GM20000 (cell line): ENCODE measurements around the gene SPTLC3.

Experiments used
- DNase-seq: peaks from one replicate; pipeline ENCODE4 v3.0.0; 2012; ENCODE audit warnings: low spot score
- TF ChIP-seq, protein P1 (sequence below): IDR thresholded peaks from 2 replicates; pipeline ENCODE4 v1.5.1; 2012; ENCODE audit warnings: mild to moderate bottlenecking, control low read depth; ENCODE audit errors: extremely low read depth, missing control alignments

Gene SPTLC3

DNA sequence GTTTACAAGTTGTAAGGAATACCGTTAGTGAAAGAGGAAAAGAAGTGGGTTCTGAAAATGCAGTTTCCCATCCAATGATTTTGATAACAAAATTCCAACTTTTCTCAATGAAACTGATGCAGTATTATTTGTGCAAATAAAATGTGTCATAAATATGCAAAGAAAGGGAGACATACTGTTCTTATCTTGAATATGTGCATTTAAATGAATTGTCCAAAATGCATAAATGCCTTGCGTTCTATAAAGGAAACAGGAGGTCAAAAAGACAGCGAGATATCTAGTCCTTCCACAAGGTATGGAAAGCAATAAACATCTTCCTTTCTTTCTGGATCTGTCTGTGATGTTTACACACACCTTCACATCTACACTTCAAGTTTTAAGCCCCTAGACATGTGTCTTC, 157.7 kb downstream of the SPTLC3 start:
- TF ChIP-seq, protein P1, sequence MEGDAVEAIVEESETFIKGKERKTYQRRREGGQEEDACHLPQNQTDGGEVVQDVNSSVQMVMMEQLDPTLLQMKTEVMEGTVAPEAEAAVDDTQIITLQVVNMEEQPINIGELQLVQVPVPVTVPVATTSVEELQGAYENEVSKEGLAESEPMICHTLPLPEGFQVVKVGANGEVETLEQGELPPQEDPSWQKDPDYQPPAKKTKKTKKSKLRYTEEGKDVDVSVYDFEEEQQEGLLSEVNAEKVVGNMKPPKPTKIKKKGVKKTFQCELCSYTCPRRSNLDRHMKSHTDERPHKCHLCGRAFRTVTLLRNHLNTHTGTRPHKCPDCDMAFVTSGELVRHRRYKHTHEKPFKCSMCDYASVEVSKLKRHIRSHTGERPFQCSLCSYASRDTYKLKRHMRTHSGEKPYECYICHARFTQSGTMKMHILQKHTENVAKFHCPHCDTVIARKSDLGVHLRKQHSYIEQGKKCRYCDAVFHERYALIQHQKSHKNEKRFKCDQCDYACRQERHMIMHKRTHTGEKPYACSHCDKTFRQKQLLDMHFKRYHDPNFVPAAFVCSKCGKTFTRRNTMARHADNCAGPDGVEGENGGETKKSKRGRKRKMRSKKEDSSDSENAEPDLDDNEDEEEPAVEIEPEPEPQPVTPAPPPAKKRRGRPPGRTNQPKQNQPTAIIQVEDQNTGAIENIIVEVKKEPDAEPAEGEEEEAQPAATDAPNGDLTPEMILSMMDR, result no peak
- DNase-seq, result no peak

DNA sequence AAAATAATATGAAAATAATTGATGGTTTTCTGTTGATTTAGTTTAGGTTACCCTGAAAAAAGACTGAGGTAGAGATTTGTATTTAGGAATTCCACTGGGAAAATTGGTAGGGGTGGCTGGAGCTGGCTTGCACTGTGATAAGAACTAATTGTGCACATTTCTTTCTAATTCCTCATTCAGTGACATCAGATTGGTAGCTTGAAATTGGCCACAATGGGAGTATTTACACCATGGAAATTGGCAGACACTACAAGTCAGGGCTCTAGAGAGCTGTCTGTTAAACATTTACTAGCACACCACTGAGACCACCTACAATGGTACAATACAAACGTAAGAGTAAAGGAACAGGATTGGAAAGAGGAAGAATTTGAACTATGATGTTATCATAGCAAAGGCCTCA, 160.3 kb downstream of the SPTLC3 start:
- TF ChIP-seq, protein P1, result no peak

DNA sequence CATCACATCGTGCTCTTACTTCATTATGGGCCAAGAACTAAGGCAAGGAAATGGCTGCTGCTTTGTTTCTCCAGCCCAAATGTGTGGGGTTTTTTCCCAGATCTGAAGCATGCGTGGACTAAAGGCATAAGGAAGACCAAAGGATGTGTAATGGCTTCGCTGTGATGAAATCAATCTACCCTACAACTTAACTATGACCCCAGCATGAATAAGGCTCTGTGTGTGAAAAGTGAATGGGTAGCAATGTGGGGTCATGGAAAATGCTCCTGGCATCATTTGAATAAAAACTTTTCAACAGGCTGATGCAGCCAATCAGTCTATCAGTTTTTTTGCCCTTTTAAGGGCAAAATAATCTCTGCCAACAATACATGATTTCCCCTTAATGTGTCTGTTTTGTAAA, 162.0 kb downstream of the SPTLC3 start:
- DNase-seq, result no peak
- TF ChIP-seq, protein P1, result no peak

More for the DNA sequence above, 160.3 kb downstream of the SPTLC3 start:
- DNase-seq, result no peak

DNA sequence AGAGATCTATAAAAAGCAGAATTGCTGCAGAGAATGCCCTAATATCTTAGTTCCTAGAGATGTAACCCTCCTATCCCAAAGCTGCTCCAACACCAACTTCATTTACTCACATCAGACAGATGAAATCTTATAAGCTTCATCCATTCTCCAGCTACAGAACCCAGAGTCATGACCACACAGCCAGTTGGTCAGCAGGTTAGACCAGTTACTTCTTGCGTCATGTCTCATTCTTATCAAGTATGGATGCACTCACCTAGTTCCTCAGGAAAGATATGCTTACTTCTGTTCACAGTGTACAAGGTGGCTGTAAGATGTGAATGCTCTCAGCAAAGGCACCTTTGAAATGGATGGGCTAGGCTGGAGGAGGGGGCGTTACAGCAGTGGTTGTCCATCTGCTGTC, 164.4 kb downstream of the SPTLC3 start:
- TF ChIP-seq, protein P1, result no peak
- DNase-seq, result no peak

DNA sequence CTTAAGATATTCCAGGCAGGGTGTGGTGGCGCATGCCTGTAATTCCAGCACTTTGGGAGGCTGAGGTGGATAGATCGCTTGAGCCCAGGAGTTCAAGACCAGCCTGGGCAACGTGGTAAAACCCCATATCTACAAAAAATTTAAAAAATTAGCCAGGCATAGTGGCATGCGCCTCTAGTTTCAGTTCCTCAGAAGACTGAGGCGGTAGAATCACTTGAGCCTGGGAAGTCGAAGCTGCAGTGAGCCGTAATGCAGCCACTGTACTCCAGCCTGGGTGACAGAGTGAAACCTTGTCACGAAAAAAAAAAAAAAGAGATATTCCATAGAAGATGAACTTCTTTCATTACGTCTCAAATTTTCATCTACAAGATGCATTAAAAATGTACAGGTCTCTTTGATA, 165.6 kb downstream of the SPTLC3 start:
- TF ChIP-seq, protein P1, result no peak
- DNase-seq, result no peak

DNA sequence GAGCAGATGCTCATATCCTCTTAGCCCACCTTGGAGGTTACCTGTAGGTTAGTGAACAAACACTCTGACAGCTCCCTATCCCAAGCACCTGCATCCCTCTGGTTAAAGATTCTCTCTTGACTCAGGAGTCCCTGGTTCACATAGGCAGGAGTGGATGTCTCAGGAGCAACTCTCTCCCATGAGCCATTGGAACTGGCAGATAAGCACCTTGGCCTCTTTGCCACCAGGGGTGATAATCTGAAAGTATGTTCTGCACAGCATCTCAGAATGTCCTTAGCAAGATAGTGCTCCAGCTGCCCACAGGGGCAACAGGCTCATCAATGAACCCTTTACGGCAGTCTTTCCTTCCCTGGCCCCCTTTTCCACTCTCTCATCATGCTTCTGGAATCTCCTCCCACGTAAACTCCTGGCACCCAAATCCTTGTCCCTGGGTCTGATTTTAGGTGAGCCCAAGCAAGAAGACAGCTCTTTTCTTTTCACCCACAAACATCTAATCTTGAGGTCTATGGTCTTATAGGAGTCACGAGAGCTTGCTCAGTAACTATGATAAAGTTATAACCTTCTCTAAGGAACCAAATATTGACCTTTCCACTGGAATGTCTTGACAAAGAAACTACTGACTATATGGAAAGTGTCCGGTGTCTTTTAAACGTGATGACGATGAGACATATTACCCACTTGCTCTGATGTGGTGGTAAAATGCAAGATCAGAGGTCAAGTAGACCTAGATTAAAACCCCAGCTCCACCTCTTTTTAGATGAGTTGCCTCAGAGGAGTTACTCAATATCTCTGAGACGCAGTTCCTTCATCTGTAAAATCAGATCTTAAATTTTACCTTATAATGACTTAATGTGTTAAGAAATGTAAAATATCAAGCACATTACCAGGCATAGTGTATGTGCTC, 172.5 kb downstream of the SPTLC3 start:
- no peak for DNase-seq
- TF ChIP-seq, protein P1, result no peak

DNA sequence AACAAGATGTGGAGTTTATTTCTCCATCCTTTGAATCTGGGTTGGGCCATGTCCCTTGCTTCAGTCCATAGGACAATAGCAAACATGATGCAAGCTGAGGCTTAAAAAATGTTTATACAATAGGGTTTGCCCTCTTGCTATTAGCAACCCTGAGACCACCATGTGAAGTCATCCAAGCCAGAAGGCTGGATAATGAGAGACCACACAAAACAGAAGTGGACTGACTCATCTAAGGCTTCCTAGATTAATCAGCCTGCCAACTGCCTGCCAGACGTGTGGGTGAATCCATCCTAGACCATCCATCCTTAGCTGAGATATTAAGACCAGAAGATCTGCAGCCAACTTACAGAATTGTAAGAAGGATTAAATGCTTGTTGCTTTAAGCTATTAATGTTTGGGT, 174.2 kb downstream of the SPTLC3 start:
- TF ChIP-seq, protein P1, result no peak
- no peak for DNase-seq
